Measurements from ENCODE around the gene C1GALT1C1.

Gene C1GALT1C1

GRCh38 chrX:120585702-120586101, 44.2 kb downstream of the C1GALT1C1 start:
- TF ChIP-seq LEF1 (IDR thresholded peaks at IDR 0.05; ENCODE audit: borderline replicate concordance): no peak
- no peak for TF ChIP-seq NFRKB (IDR thresholded peaks at IDR 0.05)
- no peak for TF ChIP-seq FOXK2 (IDR thresholded peaks at IDR 0.05)
- TF ChIP-seq FOXA1 (IDR thresholded peaks at IDR 0.05): no peak
- no peak for TF ChIP-seq FOXM1 (IDR thresholded peaks at IDR 0.05; ENCODE audit: borderline replicate concordance)
- TF ChIP-seq ELF4 (IDR thresholded peaks at IDR 0.05): no peak
- no peak for TF ChIP-seq SUZ12 (IDR thresholded peaks at IDR 0.05)
- no peak for TF ChIP-seq CTBP1 (IDR thresholded peaks at IDR 0.05; ENCODE audit: borderline replicate concordance)
- no peak for TF ChIP-seq ZNF384 (IDR thresholded peaks at IDR 0.05)
- no peak for TF ChIP-seq BHLHE40 (IDR thresholded peaks at IDR 0.05; ENCODE audit: borderline replicate concordance)
- no peak for TF ChIP-seq SP1 (IDR thresholded peaks at IDR 0.05)
- no peak for TF ChIP-seq HDGF (IDR thresholded peaks at IDR 0.05; ENCODE audit: borderline replicate concordance)
- no peak for TF ChIP-seq L3MBTL2 (conservative IDR thresholded peaks at IDR 0.05)
- no peak for TF ChIP-seq ARNT (IDR thresholded peaks at IDR 0.05)
- TF ChIP-seq TARDBP (IDR thresholded peaks at IDR 0.05): no peak
- TF ChIP-seq PKNOX1 (IDR thresholded peaks at IDR 0.05): no peak
- ChIA-PET CTCF (no interaction called here), POLR2A (no interaction called here)
- DNase-seq (ENCODE audit: extremely low spot score): no peak

Data from HEK293T (cell line).